H1 (cell line): Measurements from ENCODE around the gene NEUROD4. TPM values are rescaled to one million over a fixed set of nuclear protein-coding genes. Genes with fewer than 3 reads are reported as not detected.

Source experiments
- ASH2L ChIP-seq: fragments of 200-600, 300-600 bp; sonication (generic); IDR thresholded peaks from one replicate; pipeline ENCODE4 v1.7.1; 2017; ENCODE audit warnings: low read length
- ATF2 ChIP-seq: IDR thresholded peaks from 2 replicates; pipeline ENCODE4 v1.6.1; 2012; ENCODE audit warnings: low read length, inconsistent platforms
- BCL11A ChIP-seq, 2 experiments: IDR thresholded peaks; one replicate each; pipeline ENCODE4 v1.6.1; 2011; ENCODE audit warnings: low read depth in 2 of 2, low read length in 2 of 2, mild to moderate bottlenecking in 2 of 2
- CHD1 ChIP-seq: IDR thresholded peaks from 2 replicates; pipeline ENCODE4 v1.6.1; 2012; ENCODE audit warnings: low read depth, low read length, improper control_type of control experiment
- RXRA ChIP-seq: IDR thresholded peaks from 2 replicates; pipeline ENCODE4 v1.6.1; 2011; ENCODE audit warnings: low read depth, mild to moderate bottlenecking, low read length, moderate library complexity; ENCODE audit not compliant: insufficient read depth
- SP2 ChIP-seq: IDR thresholded peaks from 2 replicates; pipeline ENCODE4 v1.6.1; 2012; ENCODE audit warnings: mild to moderate bottlenecking, low read length, inconsistent platforms
- SP4 ChIP-seq: IDR thresholded peaks from 2 replicates; pipeline ENCODE4 v1.6.1; 2012; ENCODE audit warnings: low read length, inconsistent platforms
- polyA plus RNA-seq, 7 experiments: library from polyadenylated mRNA; depleted of rRNA in 3 of 7; stranded (reverse) in 5 of 7; unstranded in 2 of 7; fragments of >200 nt in 5 of 7; fragments of 200-250 nt in 2 of 7; gene quantifications; 1 replicate in 5 of 7; 2 replicates in 1 of 7; 4 replicates in 1 of 7; pipeline versions ENCODE4 v1.2.1 to v1.2.3, GENCODE V29; 2011 to 2013; ENCODE audit warnings: missing spikeins in 2 of 7, mixed read lengths in 2 of 7
- total RNA-seq: library from RNA; stranded (reverse); fragmentation: NEBNext Ultra II Directional; extraction: Animal tissue kit (Norgen Biotek cat#: 25700); gene quantifications from 2 replicates; pipeline ENCODE4 v1.2.1, GENCODE V29; 2021

NEUROD4 gene
- total and polyA plus RNA-seq, 2 of the 8 experiments (the other 6 are each of a cell fraction or from before 2014, with no cell fraction given) = not detected

- TF ChIP-seq ATF2 (no peak), BCL11A (IDR thresholded peaks at IDR 0.05; ENCODE audit: low read depth in 2 of 2, low read length in 2 of 2) (no peak), RXRA (no peak), CHD1 (no peak), ASH2L (no peak), SP4 (no peak), SP2 (no peak)
Observed at GRCh38 chr12:54983536-54984101, 36.2 kb upstream of the NEUROD4 start (continued).
